HEK293T (cell line): ENCODE results near the gene ADAR.

Experiments
- ELF4 ChIP-seq: fragments of 450-650 bp; IDR thresholded peaks from 2 replicates; pipeline ENCODE4 v1.6.1; 2017; ENCODE audit warnings: antibody characterized with exemption
- FOXA1 ChIP-seq: fragments of 450-650 bp; IDR thresholded peaks from 2 replicates; pipeline ENCODE4 v1.6.1; 2016; ENCODE audit warnings: mild to moderate bottlenecking
- FOXK2 ChIP-seq: fragments of 450-650 bp; IDR thresholded peaks from 2 replicates; pipeline ENCODE4 v1.6.1; 2016; ENCODE audit warnings: mild to moderate bottlenecking
- NFRKB ChIP-seq: fragments of 450-650 bp; IDR thresholded peaks from 2 replicates; pipeline ENCODE4 v1.6.1; 2016; ENCODE audit warnings: mild to moderate bottlenecking, moderate library complexity
- SP1 ChIP-seq: fragments of 450-650 bp; IDR thresholded peaks from 2 replicates; pipeline ENCODE4 v1.6.1; 2017
- ZNF384 ChIP-seq: fragments of 450-650 bp; IDR thresholded peaks from 2 replicates; pipeline ENCODE4 v1.6.1; 2016

GRCh38 chr1:154536570-154536969 lies 71.4 kb downstream of the ADAR start:
- TF ChIP-seq SP1 (no peak), FOXK2 (no peak), ELF4 (no peak), FOXA1 (no peak), NFRKB (no peak), ZNF384 (no peak)
